AG10803 (cell line): ENCODE data around the gene SPATA21.
A peak's percentile ranks its signal among the peaks of the same experiment; 100 is the strongest.
"Not testable (repeated sequence)": the region's sequence is repeated elsewhere in the genome, so short reads cannot be mapped to it uniquely, and the experiment has no call there.

Experiments used
- DNase-seq: peaks from one replicate; pipeline ENCODE4 v3.0.0; 2010; ENCODE audit warnings: low read depth
- H3K4me3 ChIP-seq: 2 replicates; pipeline ENCODE4 v1.5.1; 2011; ENCODE audit warnings: mild to moderate bottlenecking, low read length, control low read depth
- TF ChIP-seq, protein P1 (sequence below): conservative IDR thresholded peaks from 2 replicates; pipeline ENCODE4 v1.5.1; 2011; ENCODE audit warnings: mild to moderate bottlenecking, low read length, control low read depth, inconsistent platforms

SPATA21 gene

GRCh38 chr1:16366722-16367257 is 70.4 kb downstream of the SPATA21 start, which contains the start of gene SZRD1:
TSS of gene SZRD1 (plus strand) at chr1:16367242. CDS start at chr1:16367258, 16 bp downstream.
- TF ChIP-seq, protein P1, sequence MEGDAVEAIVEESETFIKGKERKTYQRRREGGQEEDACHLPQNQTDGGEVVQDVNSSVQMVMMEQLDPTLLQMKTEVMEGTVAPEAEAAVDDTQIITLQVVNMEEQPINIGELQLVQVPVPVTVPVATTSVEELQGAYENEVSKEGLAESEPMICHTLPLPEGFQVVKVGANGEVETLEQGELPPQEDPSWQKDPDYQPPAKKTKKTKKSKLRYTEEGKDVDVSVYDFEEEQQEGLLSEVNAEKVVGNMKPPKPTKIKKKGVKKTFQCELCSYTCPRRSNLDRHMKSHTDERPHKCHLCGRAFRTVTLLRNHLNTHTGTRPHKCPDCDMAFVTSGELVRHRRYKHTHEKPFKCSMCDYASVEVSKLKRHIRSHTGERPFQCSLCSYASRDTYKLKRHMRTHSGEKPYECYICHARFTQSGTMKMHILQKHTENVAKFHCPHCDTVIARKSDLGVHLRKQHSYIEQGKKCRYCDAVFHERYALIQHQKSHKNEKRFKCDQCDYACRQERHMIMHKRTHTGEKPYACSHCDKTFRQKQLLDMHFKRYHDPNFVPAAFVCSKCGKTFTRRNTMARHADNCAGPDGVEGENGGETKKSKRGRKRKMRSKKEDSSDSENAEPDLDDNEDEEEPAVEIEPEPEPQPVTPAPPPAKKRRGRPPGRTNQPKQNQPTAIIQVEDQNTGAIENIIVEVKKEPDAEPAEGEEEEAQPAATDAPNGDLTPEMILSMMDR: no peak
- peak; percentile 99 for DNase-seq
- peak within 1 kb of the TSS; percentile 92 for H3K4me3 ChIP-seq

DNA sequence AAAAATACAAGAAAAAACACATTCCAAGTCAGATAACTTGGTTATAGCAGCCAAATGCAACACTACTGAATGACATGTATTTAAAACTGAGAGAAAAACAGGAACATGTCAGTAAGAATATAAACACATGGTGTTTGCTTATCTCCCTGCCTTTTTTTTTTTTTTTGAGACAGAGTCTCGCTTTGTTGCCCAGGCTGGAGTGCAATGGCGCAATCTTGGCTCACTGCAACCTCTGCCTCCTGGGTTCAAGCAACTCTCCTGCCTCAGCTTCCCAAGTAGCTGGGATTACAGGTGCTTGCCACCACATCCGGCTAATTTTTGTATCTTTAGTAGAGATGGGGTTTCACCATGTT is 72.1 kb downstream of the SPATA21 start:
- H3K4me3 ChIP-seq: not testable (repeated sequence)
- DNase-seq: peak; percentile 87

- TF ChIP-seq, protein P1: no peak
- no peak overlapping the region for H3K4me3 ChIP-seq
- DNase-seq: no peak
These were observed 80.4 kb downstream of the SPATA21 start for GRCh38 chr1:16356867-16357266.

- no peak for DNase-seq
- TF ChIP-seq, protein P1: no peak
- H3K4me3 ChIP-seq: no peak overlapping the region
These were observed 82.6 kb downstream of the SPATA21 start for GRCh38 chr1:16354619-16355018.

GRCh38 chr1:16352842-16353535 is 84.2 kb downstream of the SPATA21 start:
- TF ChIP-seq, protein P1: no peak
- peak overlapping the region; percentile 72 for H3K4me3 ChIP-seq
- no peak for DNase-seq

- peak; percentile 91 for DNase-seq
- TF ChIP-seq, protein P1: peak; percentile 30
- peak within 1 kb of the TSS; percentile 97 for H3K4me3 ChIP-seq
These were observed 85.0 kb downstream of the SPATA21 start, which contains the start of gene FBXO42 for GRCh38 chr1:16351994-16352841. TSS of gene FBXO42 (minus strand) at chr1:16352480. CDS start at chr1:16315418, 37,062 bp downstream.

GRCh38 chr1:16351456-16351993 is 85.7 kb downstream of the SPATA21 start:
- H3K4me3 ChIP-seq: peak overlapping the region; percentile 97
- TF ChIP-seq, protein P1: no peak
- DNase-seq: peak; percentile 32
